Gastrocnemius medialis (tissue), 4 donors: Measurements from ENCODE around the gene PSRC1.

Experiments
- CTCF ChIP-seq, 5 experiments: fragments of 450-650 bp in 3 of 5; fragments of 200-600 bp in 2 of 5; sonication (generic) in 2 of 5; IDR thresholded peaks in 4 of 5; conservative IDR thresholded peaks in 1 of 5; 1 replicate in 4 of 5; 2 replicates in 1 of 5; pipeline ENCODE4 v1.5.1; 2016 to 2019; ENCODE audit warnings: antibody characterized with exemption in 5 of 5, mild to moderate bottlenecking in 3 of 5, moderate library complexity in 3 of 5
- POLR2A ChIP-seq, 2 donors: fragments of 450-650 bp; IDR thresholded peaks; one replicate each; pipeline ENCODE4 v1.6.1; 2017; ENCODE audit warnings: antibody characterized with exemption in 2 of 2, mild to moderate bottlenecking in 2 of 2, moderate library complexity in 2 of 2

DNA sequence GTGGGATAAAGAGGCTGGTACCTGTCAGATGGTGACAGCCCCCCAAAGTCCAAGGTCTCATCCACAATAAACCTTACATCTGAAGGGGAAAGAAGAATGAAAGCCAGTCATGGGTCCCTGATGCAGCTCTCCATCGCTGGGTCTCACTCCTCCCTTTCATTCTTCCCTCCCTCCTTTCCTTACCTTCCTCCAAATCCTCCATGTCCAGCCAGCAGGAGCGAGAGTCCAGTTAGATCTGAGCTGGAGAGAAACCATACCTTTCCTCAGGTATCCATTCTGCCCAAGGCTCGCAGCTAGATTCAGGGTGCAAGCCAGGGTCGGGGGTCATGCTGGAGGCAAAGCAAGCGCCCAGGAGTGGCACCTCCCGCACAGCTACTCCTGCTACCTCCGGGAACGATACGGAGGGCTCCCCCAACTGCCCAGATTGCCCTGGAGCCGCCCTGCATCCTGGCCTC, 421 bp downstream of the PSRC1 start:
- no peak for TF ChIP-seq POLR2A (IDR thresholded peaks at IDR 0.05)
- TF ChIP-seq CTCF (IDR thresholded peaks at IDR 0.05 in 4 of 5, conservative IDR thresholded peaks at IDR 0.05 in 1 of 5) = no peak
